NCI-H1694 treated with DMSO at 0.1 percent for 48 hours (cell line): ENCODE results near the gene CASP3.

Source experiments
- DNase-seq: peaks from one replicate; lab custom pipeline; 2025; lab: John Stamatoyannopoulos, UW

Gene CASP3

DNA sequence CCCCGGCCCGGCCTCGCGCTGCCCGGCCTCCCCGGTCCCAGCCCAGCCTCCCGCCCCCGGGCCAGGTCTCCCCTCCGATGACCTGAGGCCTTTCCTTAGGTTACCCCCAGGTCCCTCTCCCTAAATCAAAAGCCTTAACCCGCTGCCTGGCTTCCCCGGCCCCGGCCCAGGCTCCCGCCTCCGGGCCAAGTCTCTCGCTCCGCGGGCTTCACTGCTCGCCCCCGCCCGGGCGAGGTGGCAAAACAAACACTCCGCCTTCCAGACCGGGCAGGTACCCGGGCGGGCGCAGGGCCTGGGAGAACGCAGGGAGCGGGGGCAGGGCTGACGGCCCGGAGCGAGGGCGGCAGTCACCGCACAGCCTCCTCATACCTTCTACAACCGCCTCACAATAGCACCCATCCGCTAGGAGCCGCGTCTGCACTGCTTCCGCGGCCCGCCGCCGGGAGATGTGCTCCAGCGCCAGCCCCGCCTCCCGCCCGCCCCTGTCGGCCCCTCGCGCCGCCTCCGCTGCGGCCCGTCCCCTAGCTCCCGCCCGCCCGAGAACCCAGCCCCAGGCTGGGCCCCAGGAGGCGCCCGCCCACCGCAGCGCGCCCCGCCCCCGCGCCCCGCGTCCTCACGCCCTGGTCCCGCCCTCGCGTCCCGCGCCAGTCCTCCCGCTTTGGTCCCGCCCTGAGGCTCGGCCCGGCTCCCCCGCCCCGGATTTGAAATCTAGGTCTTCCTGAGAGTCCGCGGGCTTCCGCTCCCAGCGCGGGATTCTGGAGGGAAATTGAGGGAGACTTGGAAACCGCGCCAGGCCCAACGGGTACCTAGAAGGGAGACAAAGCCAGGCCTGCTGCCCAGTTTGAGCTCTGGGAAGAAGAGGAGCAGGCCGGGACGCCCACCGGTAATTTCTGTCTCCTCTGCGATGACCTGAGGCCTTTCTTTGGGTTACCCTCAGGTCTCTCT, at the start of gene CASP3, which contains the start of gene PRIMPOL:
Gene CASP3, minus strand, starts transcription at position 422 of the 945 bp plus-strand sequence. CDS start 10,994 bp downstream, outside the sequence.
Gene PRIMPOL, plus strand, starts transcription at position 713 of the 945 bp plus-strand sequence. CDS start 7,403 bp downstream, outside the sequence.
- peak; percentile 92 for DNase-seq

DNA sequence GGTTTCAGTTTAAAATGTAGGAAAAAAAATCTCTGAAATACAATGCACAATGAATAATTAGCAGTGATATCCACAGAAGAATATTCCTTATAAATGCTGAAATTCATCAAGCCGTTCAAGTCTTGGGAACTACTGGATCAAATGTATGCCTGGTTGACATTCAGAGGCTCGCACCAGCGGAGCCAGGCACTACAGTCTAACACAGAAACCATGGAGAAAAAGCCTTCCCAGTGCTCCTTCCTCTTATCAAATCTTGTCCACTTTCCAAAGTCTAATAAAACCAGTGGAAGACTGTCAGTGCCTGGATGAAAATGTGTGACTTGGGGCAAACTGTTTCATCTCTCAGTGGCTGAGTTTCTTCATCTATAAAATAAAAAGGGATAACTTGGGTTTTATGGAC, 48.7 kb upstream of the CASP3 start:
- DNase-seq = no peak

DNA sequence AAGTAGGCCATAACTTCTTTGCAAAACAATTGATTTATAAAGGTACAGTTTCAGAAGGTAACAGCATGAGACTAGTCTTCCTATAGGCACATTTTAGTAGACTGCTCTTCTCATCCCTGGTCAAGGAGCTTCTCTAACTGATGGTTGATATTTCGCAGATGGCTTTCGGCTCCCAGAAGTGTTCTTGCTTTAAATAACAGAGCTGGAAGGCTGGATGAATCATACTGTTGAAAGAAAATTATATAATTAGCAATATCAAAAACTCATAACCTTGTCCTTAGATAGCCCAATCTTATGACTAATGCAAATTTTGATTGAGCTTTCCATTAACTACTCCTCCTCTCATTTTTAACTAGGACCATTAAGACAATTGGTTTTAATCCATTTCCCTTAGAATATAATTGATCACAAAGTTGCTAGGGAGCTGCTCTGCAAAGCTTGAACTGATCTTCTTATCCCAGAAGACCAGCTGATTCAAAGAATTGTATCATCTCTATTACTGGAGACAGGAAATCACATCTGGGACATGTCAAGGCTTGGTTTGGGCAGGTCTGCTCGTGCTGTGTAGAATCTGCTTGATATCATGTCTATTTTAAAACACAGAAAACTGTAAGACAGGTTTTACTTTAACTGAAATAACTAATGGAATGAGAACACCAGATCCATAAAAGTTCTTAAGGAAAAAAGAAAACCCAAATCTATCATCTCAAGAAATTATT, 46.1 kb upstream of the CASP3 start:
- no peak for DNase-seq

DNA sequence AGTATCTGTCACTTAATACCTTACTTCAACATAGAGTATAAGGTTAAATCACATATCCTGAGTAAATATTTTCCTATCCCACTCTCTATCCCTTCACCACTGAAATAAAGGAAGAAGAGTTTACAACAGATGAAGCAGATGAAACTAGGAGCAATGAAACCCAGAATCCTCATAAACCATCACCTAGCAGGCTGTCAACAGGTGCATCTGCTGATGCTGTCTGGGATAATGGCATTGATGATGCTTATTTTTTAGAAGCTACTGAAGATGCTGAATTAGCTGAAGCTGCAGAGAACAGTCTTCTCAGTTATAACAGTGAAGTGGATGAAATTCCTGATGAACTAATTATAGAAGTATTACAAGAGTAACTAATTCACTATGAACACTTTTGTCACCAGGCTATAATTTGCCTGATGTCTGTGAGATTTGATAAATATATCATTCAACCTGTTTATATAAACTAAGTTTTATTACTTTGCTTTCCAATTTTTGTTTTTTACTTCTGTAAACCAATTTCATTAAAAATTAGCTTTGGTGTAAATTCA, 45.2 kb upstream of the CASP3 start:
- no peak for DNase-seq

DNA sequence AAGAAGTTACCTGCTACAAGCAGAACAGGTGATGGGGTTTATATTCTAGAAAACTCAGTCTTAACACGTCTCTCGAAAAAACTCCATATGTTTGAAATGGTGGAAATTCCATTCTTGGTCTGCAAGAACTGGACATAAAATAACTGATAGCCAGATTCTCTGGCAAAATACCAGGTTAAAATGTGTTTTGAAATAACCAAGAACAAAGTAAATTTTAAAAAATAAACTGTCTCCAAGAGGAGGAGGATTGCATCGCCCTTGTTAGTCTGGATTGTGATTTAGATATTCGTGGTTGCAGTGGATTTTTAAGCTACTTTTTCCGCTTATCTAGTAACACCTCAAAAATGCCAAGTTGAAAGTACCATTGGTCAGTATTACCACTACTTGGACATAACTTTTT, 43.8 kb upstream of the CASP3 start:
- DNase-seq = no peak

DNA sequence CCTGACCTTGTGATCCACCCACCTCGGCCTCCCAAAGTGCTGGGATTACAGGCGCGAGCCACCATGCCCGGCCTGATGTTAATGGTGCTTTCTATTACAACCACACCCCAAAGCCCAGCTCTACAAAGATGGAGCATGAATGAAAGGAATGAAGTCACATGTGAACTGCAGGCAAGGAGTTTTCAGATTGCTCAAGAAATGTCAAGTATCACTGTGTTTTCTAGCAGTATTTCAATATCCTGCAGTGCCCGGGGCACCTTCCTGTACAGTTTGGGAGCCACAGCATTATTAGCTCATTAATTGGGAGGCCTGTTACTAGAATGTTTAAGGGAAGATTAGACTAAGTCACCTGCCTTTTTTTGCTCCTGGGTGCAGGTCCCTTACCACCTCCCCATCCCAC, 40.4 kb upstream of the CASP3 start:
- DNase-seq = no peak

DNA sequence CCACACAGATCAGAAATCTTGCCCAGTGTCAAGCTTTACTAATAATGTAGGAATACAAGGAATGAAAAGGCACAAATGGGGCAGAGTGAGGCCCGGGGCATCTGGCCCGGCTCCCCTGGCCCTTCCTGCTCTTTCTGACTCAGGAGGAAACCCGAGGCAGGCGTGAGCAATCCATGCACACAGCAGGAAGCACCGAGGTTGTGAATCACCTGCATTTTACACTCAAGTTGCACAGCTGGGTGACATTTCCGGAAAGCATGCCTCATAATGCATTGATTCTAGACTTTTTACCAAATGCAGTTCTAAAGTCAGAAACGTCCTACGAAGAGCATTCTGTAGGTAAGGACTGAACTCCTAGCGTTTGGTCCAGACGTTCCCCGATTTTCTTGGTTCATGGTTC, 39.2 kb upstream of the CASP3 start:
- DNase-seq = no peak

DNA sequence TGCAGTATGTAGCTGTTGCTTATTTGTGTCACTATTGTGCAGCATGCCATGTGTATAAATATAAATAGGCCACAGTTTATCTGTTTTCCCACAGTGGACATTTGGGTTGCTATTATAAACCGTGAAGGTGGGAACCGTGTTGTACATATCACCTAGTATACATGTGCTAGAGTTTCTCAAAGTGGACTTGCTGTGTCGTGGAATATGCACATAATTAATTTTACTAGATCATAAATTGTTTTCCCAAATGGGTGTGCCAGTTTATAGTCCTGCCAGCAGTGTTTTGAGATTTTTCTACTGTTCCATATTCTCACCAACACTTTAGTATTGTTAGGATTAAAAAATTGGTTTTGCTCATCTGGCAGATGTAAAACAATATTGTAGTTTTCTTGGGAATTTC, 38.8 kb upstream of the CASP3 start:
- DNase-seq = no peak

DNA sequence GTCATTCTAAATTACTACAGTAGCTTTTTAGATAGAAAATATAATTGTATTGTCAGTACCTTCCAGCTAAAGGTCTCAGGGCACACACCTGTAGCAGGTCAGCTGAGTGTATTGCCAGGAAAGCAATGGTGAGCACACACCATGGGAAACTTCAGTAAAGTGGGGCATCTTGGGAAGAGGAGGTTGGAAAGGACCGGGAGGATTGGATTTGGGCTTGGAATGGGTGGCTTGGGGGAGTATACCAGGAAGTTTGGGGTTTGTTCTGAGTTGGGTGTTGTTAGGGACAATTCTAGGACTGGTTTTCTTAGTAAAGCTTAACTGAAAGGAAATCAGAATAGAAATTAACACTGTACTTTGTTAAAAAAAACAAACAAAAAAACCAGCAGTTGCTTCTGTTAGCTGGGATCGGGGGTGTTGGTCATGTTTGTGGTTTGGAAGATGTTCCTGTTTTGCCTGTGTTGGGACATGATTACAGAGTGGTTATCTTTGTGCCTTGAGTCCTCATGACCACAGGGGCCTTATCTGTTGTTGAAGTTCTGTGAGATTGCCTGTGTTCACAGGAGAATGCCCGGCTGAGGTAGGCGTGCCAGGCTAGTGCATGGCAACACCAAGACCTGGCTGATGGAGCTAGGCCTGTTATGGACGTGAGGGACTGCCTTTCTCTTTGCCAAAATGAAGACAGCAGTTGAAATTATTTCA, 35.4 kb upstream of the CASP3 start:
- no peak for DNase-seq

DNA sequence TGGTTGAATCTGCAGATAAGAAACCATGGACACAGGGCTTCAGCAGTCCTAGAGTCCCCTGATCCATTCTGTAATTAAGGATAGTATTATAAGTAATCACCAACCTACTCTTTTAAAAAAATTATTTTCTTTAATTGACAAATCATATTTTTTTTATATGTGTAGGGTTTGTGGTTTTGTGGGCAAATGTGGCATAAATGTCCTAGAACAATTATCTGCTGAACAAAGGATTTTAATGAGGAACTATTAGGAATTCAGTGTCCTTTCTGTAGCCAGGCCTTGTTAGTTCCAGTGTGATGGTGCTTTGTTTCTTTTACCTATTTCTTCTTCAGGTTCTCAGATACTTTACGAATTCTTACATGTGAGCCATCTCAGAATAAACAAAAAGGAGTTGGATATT, 32.7 kb upstream of the CASP3 start:
- DNase-seq = no peak

DNA sequence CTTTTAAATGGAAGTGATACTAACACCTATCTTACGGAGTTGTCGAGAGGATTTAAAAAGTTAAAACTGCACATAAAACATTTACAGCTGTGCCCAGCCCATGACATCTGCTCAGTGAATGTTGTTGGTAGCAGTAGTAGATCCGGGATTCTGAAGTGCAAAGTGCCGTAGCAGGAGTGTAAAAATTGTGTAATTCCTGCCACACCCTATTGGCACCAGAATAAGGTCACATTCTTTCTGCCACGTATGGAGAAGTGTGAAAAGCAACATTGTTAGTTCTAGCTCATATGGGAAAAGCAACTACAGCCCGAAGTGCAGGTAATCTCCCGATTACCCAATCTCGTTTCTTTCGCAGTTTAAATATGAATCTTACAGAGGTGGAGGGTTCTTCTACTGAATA, 31.5 kb upstream of the CASP3 start:
- no peak for DNase-seq

DNA sequence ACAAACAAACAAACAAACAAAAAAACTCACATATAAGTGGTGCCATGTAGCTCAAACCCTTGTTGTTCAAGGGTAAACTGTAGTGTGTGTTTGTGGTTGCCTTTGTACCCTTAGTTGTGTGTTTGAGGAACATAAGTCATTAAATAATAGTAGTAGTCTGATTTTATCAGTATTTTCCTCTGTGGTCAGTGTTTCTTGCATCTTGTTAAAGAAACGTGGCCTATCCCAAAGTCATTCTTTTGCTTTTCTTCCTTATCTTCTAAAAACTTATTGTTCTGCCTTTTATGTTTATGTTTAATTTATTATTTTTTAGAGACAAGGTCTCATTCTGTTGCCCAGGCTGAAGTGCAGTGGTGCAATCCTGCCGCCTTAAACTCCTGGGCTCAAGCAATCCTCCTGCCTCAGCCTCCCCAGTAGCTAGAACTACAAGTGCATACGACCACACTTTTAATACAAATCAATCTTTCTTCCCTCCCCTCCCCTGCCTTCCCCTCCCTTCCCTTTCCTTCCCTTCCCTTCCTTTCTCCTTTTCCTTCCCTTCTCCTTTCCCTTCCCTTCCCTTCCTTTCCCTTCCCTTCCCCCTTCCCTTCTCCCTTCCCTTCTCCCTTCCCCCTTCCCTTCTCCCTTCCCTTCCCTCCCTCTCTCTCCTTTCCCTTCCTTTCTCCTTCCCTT, 26.7 kb upstream of the CASP3 start:
- no peak for DNase-seq

DNA sequence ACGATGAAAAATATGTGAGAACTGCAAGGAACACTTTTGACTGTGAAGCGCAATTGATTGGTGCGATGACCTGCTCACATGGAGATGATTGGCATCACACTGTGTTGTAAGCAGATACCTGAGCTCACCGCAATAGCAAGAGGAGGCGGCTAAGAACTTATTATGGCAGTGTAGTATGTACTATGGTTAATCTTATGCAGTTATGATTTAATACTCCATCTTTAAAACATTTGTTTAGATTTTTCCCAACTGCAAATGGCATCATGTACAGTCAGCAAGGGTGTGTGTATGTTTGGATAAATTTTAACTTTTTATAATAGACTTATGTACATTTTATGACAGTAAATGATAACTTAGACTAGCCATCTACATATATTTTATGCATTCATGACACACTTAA, 25.8 kb upstream of the CASP3 start:
- DNase-seq = no peak

DNA sequence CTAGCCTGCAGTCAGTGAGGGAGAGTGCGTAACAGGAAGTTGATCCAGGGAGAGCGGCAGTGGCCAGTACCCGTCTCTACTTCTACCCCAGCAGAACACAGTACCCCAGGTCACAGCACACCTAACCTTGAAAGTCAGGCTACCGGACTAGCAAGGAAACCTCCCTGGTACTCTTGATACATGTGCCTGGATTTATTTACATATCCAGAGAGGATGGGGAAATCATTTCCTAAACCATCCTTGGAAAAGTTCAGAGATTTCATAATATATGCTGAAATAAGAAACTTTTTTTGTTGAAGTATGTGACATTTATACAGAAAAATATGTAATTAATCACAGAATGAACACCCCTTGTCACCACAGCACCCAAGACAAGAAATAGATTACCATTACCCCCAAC, 24.8 kb upstream of the CASP3 start:
- DNase-seq = no peak

DNA sequence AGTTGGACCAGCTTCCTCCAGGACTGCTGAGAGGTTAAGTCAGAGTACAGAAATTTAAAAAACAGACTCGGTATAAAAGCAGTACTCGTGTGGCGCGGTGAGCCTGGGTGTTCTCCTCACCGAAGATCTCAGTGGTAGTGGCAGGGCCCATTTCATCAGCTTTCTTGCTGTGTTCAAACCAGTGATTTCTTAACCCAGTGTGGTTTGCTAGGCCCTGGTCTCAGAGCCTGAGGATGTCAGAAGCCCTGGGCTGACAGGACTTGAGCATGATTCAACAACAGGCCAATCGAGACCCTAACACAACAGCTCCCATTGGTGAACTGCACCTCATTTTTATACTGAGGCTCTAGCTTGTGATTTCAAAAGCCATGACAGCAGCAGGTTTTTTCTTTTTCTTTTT, 23.5 kb upstream of the CASP3 start:
- DNase-seq = no peak

DNA sequence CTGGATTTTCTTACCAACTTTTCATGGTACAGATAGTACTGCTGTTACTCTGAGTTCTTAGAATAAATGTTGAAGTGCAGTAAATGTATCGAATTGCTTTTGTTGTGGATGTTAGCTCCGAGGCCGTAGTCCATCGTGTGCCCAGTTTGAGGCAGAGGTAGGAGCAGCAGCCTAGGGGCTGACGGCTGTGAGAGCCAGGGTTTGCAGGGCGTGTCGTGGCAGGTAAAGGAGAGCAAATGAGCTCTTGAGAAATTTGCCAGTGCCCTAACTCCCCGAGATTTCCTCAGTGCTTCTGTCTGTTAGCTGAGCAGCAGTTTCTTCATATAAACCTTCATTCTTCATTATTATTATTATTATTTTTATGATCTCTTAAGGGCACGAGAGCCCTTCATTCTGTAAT, 21.9 kb upstream of the CASP3 start:
- no peak for DNase-seq

DNA sequence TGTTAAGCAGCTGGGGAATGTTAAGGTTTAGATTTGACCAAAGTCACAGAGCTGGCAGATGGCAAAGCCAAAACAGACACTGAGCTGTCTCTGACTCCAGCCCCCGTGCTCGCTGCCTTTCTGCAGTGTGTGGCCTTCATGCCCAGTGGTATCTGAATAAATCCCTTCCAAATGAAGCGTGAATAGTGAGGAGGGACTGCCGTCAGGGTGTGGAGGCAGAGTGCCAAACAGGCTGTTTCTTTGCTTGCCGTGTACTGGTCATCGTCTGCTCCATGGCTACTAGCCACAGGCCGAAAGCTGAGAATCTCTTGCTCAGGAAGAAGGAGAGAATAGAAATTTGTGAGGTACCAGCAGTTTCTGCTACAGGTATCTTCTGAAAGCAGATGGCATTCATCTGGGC, 20.0 kb upstream of the CASP3 start:
- DNase-seq = no peak

DNA sequence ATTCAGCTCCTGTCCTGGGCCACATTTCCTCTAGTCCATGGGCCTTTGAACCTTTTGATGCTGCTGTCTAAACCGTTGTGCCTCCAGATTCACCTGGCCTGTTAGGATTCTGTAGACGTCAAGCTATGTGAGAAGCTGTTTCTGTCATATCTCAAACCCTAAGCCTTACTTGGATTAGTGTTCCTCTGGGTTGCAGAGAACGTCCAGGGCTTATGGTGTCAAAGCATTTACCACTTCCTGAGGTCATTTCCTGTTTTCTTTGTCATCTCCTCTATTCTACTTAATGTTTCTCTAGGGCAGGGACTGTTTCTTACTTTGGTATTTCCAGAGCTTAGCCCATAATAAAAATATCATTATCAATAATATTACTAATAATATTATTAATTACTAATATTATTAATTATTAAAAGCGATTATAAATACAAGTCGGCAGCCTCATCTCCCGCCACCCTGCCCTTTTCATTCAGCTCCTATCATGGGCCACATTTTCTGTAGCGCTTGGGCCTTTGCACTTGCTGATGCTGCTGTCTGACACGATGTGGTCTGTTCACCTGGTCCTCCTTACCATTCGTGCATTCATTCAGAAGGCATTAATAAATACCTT, 19.4 kb upstream of the CASP3 start:
- no peak for DNase-seq

DNA sequence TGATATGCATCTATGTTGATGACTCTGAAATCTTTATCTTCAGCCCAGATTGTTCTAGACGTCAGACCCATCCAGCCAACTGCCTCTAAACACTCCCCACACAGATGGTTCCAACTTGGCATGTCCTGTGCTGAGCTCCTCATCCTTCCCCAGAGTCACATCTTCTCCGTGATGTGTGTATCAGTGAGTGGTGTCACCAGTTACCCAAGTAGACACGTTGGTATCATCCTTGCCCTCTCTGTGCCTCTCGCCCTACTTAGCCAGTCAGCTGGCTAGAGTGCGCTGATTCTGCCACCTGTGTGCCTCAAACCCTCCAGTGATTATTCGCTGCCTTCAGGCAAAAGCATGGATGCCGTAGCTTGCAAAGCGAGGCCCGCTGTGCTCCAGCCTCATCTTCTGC, 18.8 kb upstream of the CASP3 start:
- no peak for DNase-seq

DNA sequence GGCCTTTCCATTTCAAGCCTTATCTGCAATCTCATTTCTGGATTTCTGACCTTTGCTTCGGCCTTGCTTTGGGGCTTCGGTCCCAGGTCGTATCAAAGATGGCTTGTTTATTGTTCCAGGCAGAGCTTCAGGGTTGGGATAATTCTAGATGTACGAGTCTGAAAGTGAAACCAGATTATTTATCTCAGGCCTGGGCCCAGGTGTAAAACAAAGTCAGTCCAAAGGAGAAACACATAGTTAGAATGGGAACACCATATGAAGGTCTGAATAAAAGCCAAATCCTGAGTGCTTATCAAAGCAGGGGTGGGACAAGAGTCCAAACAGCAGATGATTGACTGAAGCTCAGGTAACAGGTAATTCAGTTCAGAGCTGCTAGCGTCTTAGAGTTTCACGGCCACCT, 17.4 kb upstream of the CASP3 start:
- DNase-seq = no peak
